ENCODE measurements around the gene PROX1. TPM values are rescaled to one million over a fixed set of nuclear protein-coding genes. Genes with fewer than 3 reads are reported as not detected.

The PROX1 gene
- total RNA-seq, 1 donor from 2014 or later, result 0.88 TPM

DNA sequence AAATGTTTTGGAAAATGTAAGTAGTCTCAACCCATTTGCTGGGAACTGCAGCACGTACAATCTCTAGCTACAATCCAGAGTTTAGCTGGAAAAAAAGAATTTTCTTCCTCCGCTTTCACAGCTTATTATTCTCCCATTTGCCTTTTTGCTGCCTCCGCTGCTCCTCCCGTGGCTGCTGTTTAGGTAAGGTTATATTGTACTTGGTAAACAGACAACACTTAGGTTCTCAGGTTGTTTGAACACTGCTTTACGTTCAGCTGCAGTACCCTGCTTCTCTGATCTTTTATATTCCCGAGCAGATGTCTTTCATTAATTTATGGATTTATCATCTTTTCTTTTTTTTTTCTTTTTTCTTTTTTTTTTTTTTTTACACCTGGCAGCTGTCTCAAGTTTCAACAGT is 14.3 kb downstream of the PROX1 start:
- no peak for ATAC-seq

- no peak for ATAC-seq
Measured at GRCh38 chr1:214002472-214002871, 14.7 kb downstream of the PROX1 start.

DNA sequence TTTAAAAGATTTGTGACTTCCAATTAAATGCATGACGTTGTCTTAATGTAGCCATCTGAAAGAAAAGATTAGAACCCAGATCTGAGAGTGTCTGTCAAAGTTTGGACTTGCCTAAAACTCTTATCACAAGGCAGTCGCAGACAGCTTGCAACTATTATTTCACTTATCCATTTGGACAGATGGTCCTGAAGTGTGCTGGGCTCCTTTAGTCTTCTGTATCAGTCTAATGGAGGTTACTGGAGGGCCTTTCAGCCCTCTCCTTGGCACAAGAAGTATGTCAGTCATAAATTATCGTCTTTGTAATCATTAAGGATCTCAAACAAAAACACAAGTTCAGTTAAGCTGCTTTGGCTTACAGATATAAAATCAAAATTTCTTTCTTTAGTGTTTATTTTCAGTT is 15.5 kb downstream of the PROX1 start:
- no peak for ATAC-seq

- no peak for ATAC-seq
Measured at GRCh38 chr1:214004014-214004413, 16.2 kb downstream of the PROX1 start.

- no peak for ATAC-seq
Measured at GRCh38 chr1:214004795-214005194, 17.0 kb downstream of the PROX1 start.

DNA sequence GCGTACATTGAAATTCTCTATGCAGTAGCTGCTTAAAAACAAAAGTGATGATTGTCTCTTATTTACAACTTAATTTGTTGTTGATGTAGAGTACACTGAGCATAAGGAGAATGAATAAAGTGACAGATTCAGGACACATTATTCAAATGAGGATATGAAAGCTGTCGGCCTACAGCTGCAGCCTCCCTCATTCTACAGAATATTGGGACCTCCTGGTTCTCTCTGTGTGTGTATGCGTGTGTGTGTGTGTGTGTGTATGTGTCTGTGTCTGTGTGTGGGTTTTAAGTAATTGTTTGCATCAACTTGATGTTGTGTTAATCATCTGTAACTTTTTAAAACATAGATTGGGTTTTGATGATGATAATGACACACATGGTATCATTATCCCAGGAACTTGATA is 17.9 kb downstream of the PROX1 start:
- ATAC-seq, result no peak

- no peak for ATAC-seq
Measured at GRCh38 chr1:214006845-214007244, 19.1 kb downstream of the PROX1 start.

DNA sequence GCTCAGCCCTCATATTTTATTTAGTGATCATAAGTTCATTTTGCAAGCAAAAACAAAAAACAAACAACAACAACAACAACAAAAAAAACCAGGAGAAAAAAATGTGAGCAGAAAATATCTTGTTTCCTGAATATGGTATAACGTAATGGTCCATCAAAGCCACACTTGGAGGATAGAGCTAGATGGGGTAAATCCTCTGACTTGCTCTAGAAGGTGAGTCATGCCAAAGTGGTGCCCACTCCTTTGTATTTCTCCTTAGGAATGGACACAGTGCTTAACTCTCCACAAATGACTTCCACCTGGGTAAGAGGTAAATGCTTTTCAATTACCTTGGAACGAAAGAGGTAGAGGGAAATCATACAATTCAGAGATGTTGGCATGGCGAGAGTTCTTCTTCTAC is 20.6 kb downstream of the PROX1 start:
- no peak for ATAC-seq

DNA sequence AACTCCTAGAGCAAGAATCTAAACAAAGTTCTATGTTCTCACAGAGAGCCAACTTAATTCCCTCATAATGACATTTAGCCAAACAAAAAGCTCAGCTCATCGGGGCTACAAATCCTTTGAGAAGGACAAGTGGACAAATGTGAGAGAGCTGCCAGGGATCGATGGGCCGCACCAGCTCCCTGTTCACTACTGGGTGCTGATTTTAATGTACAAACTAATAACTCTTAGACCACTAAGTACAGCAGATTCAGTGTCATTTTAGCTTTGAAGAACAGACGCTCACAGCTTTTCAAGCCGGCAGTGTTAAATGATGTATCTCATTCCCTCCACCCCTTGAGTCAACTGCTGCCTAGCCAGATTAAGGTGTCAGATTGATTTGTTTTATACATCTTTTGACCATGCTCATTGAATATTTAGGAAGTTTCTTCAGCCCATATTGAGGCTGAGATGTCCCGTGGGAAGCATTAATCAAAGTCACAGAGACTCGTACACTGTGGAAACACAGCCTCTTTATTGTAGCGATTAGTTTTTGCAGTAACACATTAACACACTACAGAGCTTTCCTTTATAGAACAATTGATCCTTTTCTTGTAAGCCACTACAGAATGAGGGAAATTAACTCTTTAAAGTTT is 21.1 kb downstream of the PROX1 start:
- ATAC-seq, result no peak

GRCh38 chr1:214009423-214010196 is 21.8 kb downstream of the PROX1 start:
- no peak for ATAC-seq

DNA sequence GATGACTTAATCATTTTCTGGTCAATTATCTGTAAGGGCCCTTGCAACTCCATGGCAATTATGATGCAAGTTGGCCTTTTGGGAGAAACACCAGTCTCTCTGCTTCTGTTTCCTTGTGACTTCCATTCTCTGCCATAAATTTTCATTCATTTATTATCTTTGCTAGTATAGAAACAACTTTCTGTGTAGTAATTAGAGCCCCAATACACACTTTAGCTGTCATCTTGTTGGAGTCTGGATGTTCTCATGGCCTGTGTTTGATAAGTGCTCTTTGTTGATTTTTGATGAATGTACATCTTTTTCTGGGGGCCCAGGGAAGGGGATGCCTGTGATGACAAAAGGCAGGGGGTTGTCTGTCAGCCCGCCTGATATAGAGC is 22.4 kb downstream of the PROX1 start:
- no peak for ATAC-seq

DNA sequence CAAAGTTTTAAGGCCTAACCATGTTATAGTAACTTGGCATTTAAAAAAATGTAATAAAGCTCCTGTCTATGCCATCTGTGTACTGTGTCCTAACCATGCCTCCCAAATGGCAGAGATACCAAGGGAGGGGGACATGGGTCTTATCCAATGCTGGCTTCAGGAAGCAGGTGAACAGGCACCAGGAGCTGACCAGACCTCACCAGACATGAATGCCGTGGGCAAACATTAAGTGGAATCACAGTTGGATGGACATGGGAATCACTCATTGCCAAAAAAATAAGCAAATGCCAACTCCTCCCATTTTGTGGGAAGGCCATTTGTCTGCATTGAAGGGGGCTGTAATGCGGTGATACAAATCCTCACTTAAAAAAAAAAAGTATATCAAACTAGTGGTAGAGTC is 22.9 kb downstream of the PROX1 start:
- no peak for ATAC-seq

- no peak for ATAC-seq
Measured at GRCh38 chr1:214012418-214012817, 24.6 kb downstream of the PROX1 start.

DNA sequence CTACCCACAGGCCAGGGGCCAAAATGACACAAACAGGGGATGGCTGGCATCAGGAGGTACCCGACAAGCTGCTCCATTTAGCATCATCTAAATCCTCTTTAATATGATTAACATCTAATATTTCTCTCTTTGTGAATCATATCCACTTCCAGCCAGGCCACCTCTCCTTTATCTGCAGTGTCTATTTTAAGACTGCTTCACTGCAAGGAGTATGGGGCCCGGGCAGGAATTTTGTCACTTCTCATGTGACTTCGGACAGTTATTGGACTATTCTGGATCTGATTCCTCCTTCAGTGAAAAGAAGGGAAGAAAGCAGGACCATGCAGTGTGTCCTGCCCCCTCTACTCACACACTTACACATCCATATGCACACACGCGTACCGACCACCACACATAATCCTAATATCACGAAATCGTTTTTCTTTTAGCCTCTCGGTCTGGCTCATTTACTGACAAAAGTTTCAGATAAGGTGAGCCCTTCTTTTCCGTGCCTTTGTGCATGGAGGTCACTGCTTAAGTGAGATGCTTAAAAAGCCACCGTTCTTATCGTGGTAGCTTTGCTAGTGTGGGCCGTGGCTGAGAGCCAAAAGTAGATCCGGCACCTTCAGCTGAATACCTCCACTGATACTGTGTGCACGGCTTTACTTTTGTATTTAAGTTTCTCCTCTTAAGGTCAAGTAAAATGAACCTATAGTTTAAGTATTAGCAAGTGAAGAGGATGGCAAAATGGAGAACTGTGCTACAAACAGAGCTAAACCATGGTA is 26.0 kb downstream of the PROX1 start:
- no peak for ATAC-seq

DNA sequence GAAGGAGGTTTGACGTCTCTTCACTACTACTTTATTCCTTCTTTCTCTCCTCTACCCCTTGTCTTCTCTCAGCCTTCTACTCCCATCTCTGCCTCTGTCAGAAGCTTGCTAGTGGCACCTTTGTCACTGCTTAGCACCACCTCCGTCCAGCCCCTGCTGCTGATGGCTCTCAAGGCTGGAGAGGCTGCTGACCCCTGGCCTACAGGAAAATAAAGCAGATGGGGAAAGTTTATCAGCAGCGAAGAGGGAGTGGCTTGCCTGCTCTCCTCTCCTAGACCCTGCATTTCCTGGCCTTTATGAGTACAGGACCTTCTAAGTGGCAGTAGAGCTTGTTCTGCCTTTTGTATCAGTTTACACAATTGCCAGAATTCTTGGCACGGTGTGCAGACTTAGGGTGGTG is 27.0 kb downstream of the PROX1 start:
- ATAC-seq, result no peak

- no peak for ATAC-seq
Measured at GRCh38 chr1:214017191-214017982, 29.6 kb downstream of the PROX1 start.

DNA sequence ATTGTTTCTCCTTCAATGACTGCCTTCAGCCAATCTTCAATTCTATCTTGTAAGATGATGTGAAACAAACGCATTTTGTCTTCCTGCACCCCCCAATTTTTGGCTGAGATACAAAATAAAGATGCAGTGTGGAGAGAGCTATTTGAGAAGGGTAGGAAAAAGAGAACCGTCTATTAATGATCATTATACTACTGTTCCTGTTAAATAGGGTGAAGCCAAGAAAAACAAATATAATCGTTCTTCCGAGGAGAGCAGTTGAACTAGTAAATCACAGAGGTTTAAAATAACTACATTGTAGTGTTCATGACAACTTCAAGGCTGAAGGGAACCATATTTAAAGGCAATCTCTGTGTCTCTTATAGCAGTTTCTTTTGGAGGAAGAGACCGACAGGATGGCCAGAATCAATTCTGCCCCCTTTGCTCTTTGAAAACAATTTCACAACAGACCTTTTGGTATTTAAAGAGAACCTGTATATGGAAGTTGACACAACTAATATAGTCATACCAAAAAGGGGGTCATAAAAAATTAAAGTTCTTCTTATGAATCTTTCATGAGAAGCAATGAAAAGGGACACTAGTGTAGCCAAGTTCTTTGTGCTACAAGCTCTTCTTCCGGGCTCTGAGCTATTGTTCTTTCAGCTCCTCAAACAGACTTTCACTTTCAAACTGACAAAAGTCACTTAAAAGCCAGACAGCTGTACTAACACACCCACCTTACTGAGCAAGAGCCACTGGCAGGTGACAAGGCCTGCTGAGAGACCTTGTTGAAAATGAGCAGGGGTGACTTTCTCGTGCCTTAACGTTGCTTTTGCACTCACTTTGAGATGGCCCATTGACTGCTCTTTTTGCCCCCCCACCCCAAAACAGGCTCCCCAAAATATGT is 30.9 kb downstream of the PROX1 start:
- no peak for ATAC-seq

DNA sequence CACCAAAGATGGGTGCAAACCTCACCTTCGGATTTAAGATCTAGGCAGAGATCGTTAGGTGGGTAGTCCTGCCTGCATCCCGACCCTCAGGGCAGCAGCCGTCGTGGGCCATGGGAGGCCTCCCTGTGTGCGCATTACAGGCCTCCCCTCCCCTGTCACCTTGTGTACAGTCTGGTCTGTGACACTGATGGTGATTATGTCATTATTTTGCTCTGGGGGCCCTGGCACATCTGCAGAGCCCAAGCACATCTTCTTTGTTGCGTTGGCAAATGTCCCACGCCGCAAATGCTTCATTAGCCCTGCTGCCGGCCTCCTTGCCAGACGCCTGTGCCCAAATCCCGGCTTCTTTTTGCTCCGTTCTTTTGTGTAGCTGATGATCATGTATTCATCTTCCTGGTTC is 31.7 kb downstream of the PROX1 start:
- ATAC-seq, result no peak

GRCh38 chr1:214021321-214021720 is 33.5 kb downstream of the PROX1 start:
- ATAC-seq, result no peak

- no peak for ATAC-seq
Measured at GRCh38 chr1:214022229-214022791, 34.5 kb downstream of the PROX1 start.

GRCh38 chr1:214022810-214023425 is 35.1 kb downstream of the PROX1 start:
- no peak for ATAC-seq

Data from esophagus mucosa (tissue), 1 donor.